SU-DHL-6 (cell line): ENCODE results near the gene CCSER2.

Experiments
- H2AFZ ChIP-seq: fragments of 200-600 bp; sonication (generic); 2 replicates; pipeline ENCODE4 v1.6.1; 2014; ENCODE audit warnings: low read depth, mild to moderate bottlenecking, moderate library complexity, mixed read lengths, antibody characterized with exemption, low read length; ENCODE audit not compliant: severe bottlenecking
- H3F3A ChIP-seq: fragments of 200-600 bp; shearing (Covaris generic); 2 replicates; pipeline ENCODE4 v1.6.0; 2016; ENCODE audit warnings: antibody characterized with exemption, mild to moderate bottlenecking; ENCODE audit not compliant: insufficient read depth
- H3K27ac ChIP-seq: fragments of 200-600 bp; sonication (generic); 2 replicates; pipeline ENCODE4 v1.5.1; 2016; ENCODE audit warnings: low read depth, mild to moderate bottlenecking, low read length, moderate library complexity, mixed read lengths
- H3K27me3 ChIP-seq: fragments of 200-600 bp; sonication (generic), shearing (Covaris generic); 2 replicates; pipeline ENCODE4 v1.6.0; 2014; ENCODE audit warnings: mild to moderate bottlenecking, low read length
- H3K36me3 ChIP-seq: fragments of 200-600 bp; sonication (generic); 2 replicates; pipeline ENCODE4 v1.6.1; 2014; ENCODE audit warnings: mild to moderate bottlenecking, low read length, mixed read lengths
- H3K4me2 ChIP-seq: fragments of 300-600, 200-600 bp; shearing (Covaris generic), sonication (generic); 2 replicates; pipeline ENCODE4 v1.6.0; 2014; ENCODE audit warnings: low read length, low read depth, mild to moderate bottlenecking; ENCODE audit not compliant: poor library complexity, severe bottlenecking
- H3K4me3 ChIP-seq: fragments of 200-600 bp; sonication (generic); 2 replicates; pipeline ENCODE4 v1.5.1; 2014; ENCODE audit warnings: antibody characterized with exemption, low read length, mild to moderate bottlenecking, mixed read lengths; ENCODE audit not compliant: insufficient read depth, poor library complexity, severe bottlenecking
- H3K79me2 ChIP-seq: fragments of 200-600 bp; sonication (generic); 2 replicates; pipeline ENCODE4 v1.6.1; 2014; ENCODE audit warnings: mild to moderate bottlenecking, low read length, moderate library complexity; ENCODE audit not compliant: insufficient read depth
- H3K9ac ChIP-seq: fragments of 200-600 bp; sonication (generic); 2 replicates; pipeline ENCODE4 v1.7.0; 2014; ENCODE audit warnings: mild to moderate bottlenecking, low read length
- H3K9me2 ChIP-seq: fragments of 200-600 bp; sonication (generic); replicated peaks from 2 replicates; pipeline ENCODE4 v1.6.1; 2014; ENCODE audit warnings: low read length; ENCODE audit not compliant: insufficient read depth
- H3K9me3 ChIP-seq: fragments of 200-600 bp; sonication (generic); 2 replicates; pipeline ENCODE4 v1.6.1; 2014; ENCODE audit warnings: low read length, mixed read lengths; ENCODE audit not compliant: insufficient read depth
- H4K20me1 ChIP-seq: fragments of 200-600 bp; sonication (generic); 2 replicates; pipeline ENCODE4 v1.6.1; 2014; ENCODE audit warnings: low read depth, mild to moderate bottlenecking, antibody characterized with exemption, low read length, moderate library complexity, mixed read lengths
- CTCF ChIP-seq: fragments of 200-600 bp; sonication (generic); IDR thresholded peaks from one replicate; pipeline ENCODE4 v1.5.1; 2017; ENCODE audit warnings: antibody characterized with exemption, mild to moderate bottlenecking, low read length, moderate library complexity; ENCODE audit not compliant: insufficient read depth, poor library complexity, severe bottlenecking
- EZH2phosphoT487 ChIP-seq: fragments of 200-600 bp; sonication (generic), shearing (Covaris generic); conservative IDR thresholded peaks from 2 replicates; pipeline ENCODE4 v1.6.1; 2018; ENCODE audit warnings: mild to moderate bottlenecking, antibody characterized with exemption, low read length, moderate library complexity, mixed read lengths

The CCSER2 gene

GRCh38 chr10:84563868-84564267 lies 235.5 kb downstream of the CCSER2 start:
- H3K4me2 ChIP-seq: no peak overlapping the region
- H3K36me3 ChIP-seq: no peaks in the 10 kb centered on the region
- no peaks in the 10 kb centered on the region for H3K27me3 ChIP-seq
- no peaks in the 10 kb centered on the region for H4K20me1 ChIP-seq
- no peaks in the 10 kb centered on the region for H3K9me3 ChIP-seq
- H3K4me3 ChIP-seq: no peak overlapping the region
- no peaks in the 10 kb centered on the region for H3K9me2 ChIP-seq
- H3F3A ChIP-seq: no peaks in the 10 kb centered on the region
- no peak overlapping the region for H3K27ac ChIP-seq
- no peaks in the 10 kb centered on the region for H3K79me2 ChIP-seq
- no peak overlapping the region for H3K9ac ChIP-seq
- no peak overlapping the region for H2AFZ ChIP-seq
- TF ChIP-seq CTCF: no peak
- TF ChIP-seq EZH2phosphoT487: no peak

GRCh38 chr10:84565881-84566582 lies 237.6 kb downstream of the CCSER2 start:
- no peaks in the 10 kb centered on the region for H4K20me1 ChIP-seq
- no peak overlapping the region for H3K4me2 ChIP-seq
- no peaks in the 10 kb centered on the region for H3K79me2 ChIP-seq
- no peaks in the 10 kb centered on the region for H3F3A ChIP-seq
- no peak overlapping the region for H3K4me3 ChIP-seq
- no peak overlapping the region for H2AFZ ChIP-seq
- no peaks in the 10 kb centered on the region for H3K36me3 ChIP-seq
- no peaks in the 10 kb centered on the region for H3K27me3 ChIP-seq
- H3K27ac ChIP-seq: no peak overlapping the region
- no peak overlapping the region for H3K9ac ChIP-seq
- no peak for TF ChIP-seq CTCF
- no peak for TF ChIP-seq EZH2phosphoT487
- no peaks in the 10 kb centered on the region for H3K9me3 ChIP-seq
- 0 out of 2 replicates have a peak, but pooled peaks cover 3% of the 10 kb centered on the region for H3K9me2 ChIP-seq

GRCh38 chr10:84567133-84567532 lies 238.7 kb downstream of the CCSER2 start:
- no peak overlapping the region for H3K9ac ChIP-seq
- no peak overlapping the region for H2AFZ ChIP-seq
- H3K27ac ChIP-seq: no peak overlapping the region
- H3K36me3 ChIP-seq: no peaks in the 10 kb centered on the region
- H4K20me1 ChIP-seq: no peaks in the 10 kb centered on the region
- H3F3A ChIP-seq: no peaks in the 10 kb centered on the region
- H3K27me3 ChIP-seq: no peaks in the 10 kb centered on the region
- H3K4me3 ChIP-seq: no peak overlapping the region
- H3K9me2 ChIP-seq: 0 out of 2 replicates have a peak, but pooled peaks cover 3% of the 10 kb centered on the region
- H3K79me2 ChIP-seq: no peaks in the 10 kb centered on the region
- no peak overlapping the region for H3K4me2 ChIP-seq
- H3K9me3 ChIP-seq: no peaks in the 10 kb centered on the region
- TF ChIP-seq CTCF (no peak), EZH2phosphoT487 (no peak)
